H9 (cell line): ENCODE measurements around the gene ADGRG1. TPM values are rescaled to one million over a fixed set of nuclear protein-coding genes. Genes with fewer than 3 reads are reported as not detected.

Experiments used
- DNase-seq: peaks from one replicate; pipeline ENCODE4 v3.0.0-alpha.2; 2017
- H2AFZ ChIP-seq: one replicate; pipeline ENCODE4 v1.6.1; 2013; ENCODE audit warnings: mild to moderate bottlenecking, low read length, control low read depth, moderate library complexity
- H2AK5ac ChIP-seq: 2 replicates; pipeline ENCODE4 v1.6.1; 2013; ENCODE audit warnings: low read length, control low read depth, mixed read lengths; ENCODE audit not compliant: insufficient read length
- H2BK120ac ChIP-seq: one replicate; pipeline ENCODE4 v1.6.1; 2013; ENCODE audit warnings: low read depth, mild to moderate bottlenecking, low read length, control low read depth, inconsistent platforms; ENCODE audit not compliant: poor library complexity, severe bottlenecking
- H2BK12ac ChIP-seq: 2 replicates; pipeline ENCODE4 v1.6.1; 2013; ENCODE audit warnings: low read length, control low read depth, mixed read lengths, low read depth; ENCODE audit not compliant: insufficient read length
- H2BK15ac ChIP-seq: 2 replicates; pipeline ENCODE4 v1.6.1; 2013; ENCODE audit warnings: low read depth, low read length, control low read depth
- H2BK20ac ChIP-seq: one replicate; pipeline ENCODE4 v1.6.1; 2013; ENCODE audit warnings: low read depth, mild to moderate bottlenecking, low read length, control low read depth, inconsistent platforms; ENCODE audit not compliant: poor library complexity, severe bottlenecking
- H2BK5ac ChIP-seq: 2 replicates; pipeline ENCODE4 v1.6.1; 2013; ENCODE audit warnings: low read length, control low read depth, mixed read lengths; ENCODE audit not compliant: insufficient read length
- H3K14ac ChIP-seq: 2 replicates; pipeline ENCODE4 v1.6.1; 2013; ENCODE audit warnings: low read length, control low read depth; ENCODE audit not compliant: insufficient read depth
- H3K18ac ChIP-seq: 2 replicates; pipeline ENCODE4 v1.6.1; 2013; ENCODE audit warnings: low read depth, mild to moderate bottlenecking, mixed read lengths, low read length, control low read depth; ENCODE audit not compliant: insufficient read length
- H3K23ac ChIP-seq: 2 replicates; pipeline ENCODE4 v1.6.1; 2013; ENCODE audit warnings: low read length, control low read depth, mixed read lengths, low read depth; ENCODE audit not compliant: insufficient read length
- H3K23me2 ChIP-seq: 2 replicates; pipeline ENCODE4 v1.6.1; 2013; ENCODE audit warnings: low read depth, mild to moderate bottlenecking, mixed read lengths, low read length, control low read depth; ENCODE audit not compliant: insufficient read length, poor library complexity, severe bottlenecking
- H3K27ac ChIP-seq: 2 replicates; pipeline ENCODE4 v1.5.1; 2013; ENCODE audit warnings: low read length, control low read depth, mixed read lengths, low read depth; ENCODE audit not compliant: insufficient read length
- H3K27me3 ChIP-seq: 2 replicates; pipeline ENCODE4 v1.6.1; 2013; ENCODE audit warnings: low read length, control low read depth, inconsistent platforms; ENCODE audit not compliant: insufficient read depth
- H3K4ac ChIP-seq: 2 replicates; pipeline ENCODE4 v1.6.1; 2013; ENCODE audit warnings: low read depth, mild to moderate bottlenecking, control low read depth, inconsistent platforms, low read length, moderate library complexity
- H3K4me1 ChIP-seq: 2 replicates; pipeline ENCODE4 v1.6.1; 2013; ENCODE audit warnings: low read length, control low read depth, inconsistent platforms; ENCODE audit not compliant: insufficient read depth
- H3K4me2 ChIP-seq: 2 replicates; pipeline ENCODE4 v1.6.1; 2013; ENCODE audit warnings: low read length, control low read depth, mixed read lengths; ENCODE audit not compliant: insufficient read length, insufficient read depth
- H3K56ac ChIP-seq: 2 replicates; pipeline ENCODE4 v1.6.1; 2013; ENCODE audit warnings: low read depth, mild to moderate bottlenecking, mixed read lengths, low read length, control low read depth; ENCODE audit not compliant: insufficient read length
- H3K79me1 ChIP-seq: 2 replicates; pipeline ENCODE4 v1.6.1; 2013; ENCODE audit warnings: low read depth, mild to moderate bottlenecking, moderate library complexity, low read length, control low read depth, inconsistent platforms; ENCODE audit not compliant: insufficient read depth, poor library complexity, severe bottlenecking
- H3K79me2 ChIP-seq: 2 replicates; pipeline ENCODE4 v1.6.1; 2013; ENCODE audit warnings: low read length, control low read depth, inconsistent platforms; ENCODE audit not compliant: insufficient read depth
- H3K9ac ChIP-seq: 2 replicates; pipeline ENCODE4 v1.6.1; 2013; ENCODE audit warnings: low read length, control low read depth, mixed read lengths; ENCODE audit not compliant: insufficient read length; ENCODE audit errors: extremely low read depth
- H3K9me3 ChIP-seq: one replicate; pipeline ENCODE4 v1.6.1; 2013; ENCODE audit warnings: low read depth, low read length, inconsistent platforms; ENCODE audit not compliant: control insufficient read depth
- H3T11ph ChIP-seq: one replicate; pipeline ENCODE4 v1.6.1; 2013; ENCODE audit warnings: mild to moderate bottlenecking, low read length, control low read depth, inconsistent platforms
- H4K20me1 ChIP-seq: one replicate; pipeline ENCODE4 v1.6.1; 2013; ENCODE audit not compliant: control insufficient read depth, insufficient read length, insufficient read depth
- H4K5ac ChIP-seq: 2 replicates; pipeline ENCODE4 v1.6.1; 2013; ENCODE audit warnings: low read depth, mild to moderate bottlenecking, mixed read lengths, low read length, control low read depth; ENCODE audit not compliant: insufficient read length
- H4K8ac ChIP-seq: replicated peaks from 2 replicates; pipeline ENCODE4 v1.6.1; 2013; ENCODE audit warnings: low read length, control low read depth, mixed read lengths, low read depth; ENCODE audit not compliant: insufficient read length
- H4K91ac ChIP-seq: 2 replicates; pipeline ENCODE4 v1.6.1; 2013; ENCODE audit warnings: low read depth, mild to moderate bottlenecking, moderate library complexity, mixed read lengths, low read length, control low read depth; ENCODE audit not compliant: insufficient read length
- H3K27ac Mint-ChIP-seq, 3 experiments: 2 replicates in 2 of 3; 3 replicates in 1 of 3; pipeline ENCODE4 v1.8.0; 2020 to 2021; ENCODE audit warnings: mixed read lengths in 3 of 3, mild to moderate bottlenecking in 1 of 3, moderate library complexity in 1 of 3
- H3K27me3 Mint-ChIP-seq: 2 replicates; pipeline ENCODE4 v1.8.0; 2021; ENCODE audit warnings: low read depth, mild to moderate bottlenecking, moderate library complexity, mixed read lengths
- H3K36me3 Mint-ChIP-seq, 3 experiments: 2 replicates in 2 of 3; 3 replicates in 1 of 3; pipeline ENCODE4 v1.8.0; 2020 to 2021; ENCODE audit warnings: low read depth in 3 of 3, mixed read lengths in 3 of 3; ENCODE audit not compliant: insufficient read depth in 1 of 3
- H3K4me1 Mint-ChIP-seq, 2 experiments: 2 replicates each; pipeline ENCODE4 v1.8.0; 2020; ENCODE audit warnings: mixed read lengths in 2 of 2
- H3K4me3 Mint-ChIP-seq, 2 experiments: 2 replicates in 1 of 2; 3 replicates in 1 of 2; pipeline ENCODE4 v1.8.0; 2020 to 2021; ENCODE audit warnings: mild to moderate bottlenecking in 2 of 2, mixed read lengths in 2 of 2, moderate library complexity in 1 of 2
- H3K9me3 Mint-ChIP-seq, 2 experiments: 2 replicates in 1 of 2; 3 replicates in 1 of 2; pipeline ENCODE4 v1.8.0; 2020; ENCODE audit warnings: mild to moderate bottlenecking in 2 of 2, mixed read lengths in 2 of 2, moderate library complexity in 1 of 2
- WGBS: extraction: QIAGEN DNeasy Blood & Tissue Kit; methylation state at CpG from one replicate; pipeline ENCODE4 v1.1.7; 2013; ENCODE audit warnings: missing lambda C conversion rate, low lambda C conversion rate, mixed read lengths; ENCODE audit not compliant: insufficient read length; ENCODE audit errors: extremely low coverage; 5-methylcytosine and 5-hydroxymethylcytosine counted together
- total RNA-seq: library from RNA; stranded (reverse); gene quantifications from 2 replicates; pipeline ENCODE4 v1.2.1, GENCODE V29; 2021
- TF ChIP-seq, protein P1 (sequence below): fragments of 200-600 bp; sonication (generic); conservative IDR thresholded peaks from 3 replicates; pipeline ENCODE4 v1.8.0; 2021; ENCODE audit warnings: antibody characterized with exemption, mild to moderate bottlenecking

ADGRG1 gene
- total RNA-seq, 1 experiment from 2014 or later: 1.1 TPM

DNA sequence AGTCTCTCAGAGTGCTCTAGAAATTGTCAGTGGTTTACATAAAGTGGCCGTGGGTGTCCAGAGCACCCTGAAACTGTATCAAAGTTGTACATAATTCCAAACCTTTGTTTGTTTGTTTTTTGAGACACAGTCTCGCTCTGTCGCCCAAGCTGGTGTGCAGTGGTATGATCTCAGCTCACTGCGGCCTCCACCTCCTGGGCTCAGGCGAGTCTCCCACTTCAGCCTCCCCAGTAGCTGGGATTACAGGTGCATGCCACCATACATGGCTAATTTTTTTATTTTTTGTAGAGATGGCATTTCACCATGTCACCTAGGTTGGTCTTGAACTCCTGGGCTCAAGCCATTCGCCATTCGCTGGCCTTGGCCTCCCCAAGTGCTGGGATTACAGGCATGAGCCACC lies 24.3 kb upstream of the ADGRG1 start:
- H2BK20ac ChIP-seq: no peak overlapping the region
- no peak overlapping the region for H2AFZ ChIP-seq
- no peak for DNase-seq
- H2BK5ac ChIP-seq: no peak overlapping the region
- no peak overlapping the region for H2AK5ac ChIP-seq
- H3K27me3 ChIP-seq: no peaks in the 10 kb centered on the region
- no peak overlapping the region for H4K91ac ChIP-seq
- no peak overlapping the region for H3K56ac ChIP-seq
- H2BK120ac ChIP-seq: no peak overlapping the region
- no peak overlapping the region for H3K4ac ChIP-seq
- H3T11ph ChIP-seq: no peak overlapping the region
- H3K4me2 ChIP-seq: no peak overlapping the region
- WGBS: no CpG with 5 or more reads among the region's 7 CpGs
- H3K79me1 ChIP-seq: no peaks in the 10 kb centered on the region
- H3K4me1 ChIP-seq: no peaks in the 10 kb centered on the region
- no peaks in the 10 kb centered on the region for H3K23me2 ChIP-seq
- Mint-ChIP-seq H3K9me3 (no peaks in the 10 kb centered on the region), H3K27ac (no peak overlapping the region), H3K27me3 (peaks cover 28% of the 10 kb centered on the region), H3K36me3 (no peaks in the 10 kb centered on the region), H3K4me3 (no peak overlapping the region), H3K4me1 (peaks cover 4 to 11% of the 10 kb centered on the region in 2 experiments; a peak in 2 of 4 replicates)
- H4K5ac ChIP-seq: no peak overlapping the region
- no peak overlapping the region for H3K27ac ChIP-seq
- no peak overlapping the region for H3K9ac ChIP-seq
- no peak overlapping the region for H4K8ac ChIP-seq
- no peaks in the 10 kb centered on the region for H3K9me3 ChIP-seq
- no peaks in the 10 kb centered on the region for H3K79me2 ChIP-seq
- no peak overlapping the region for H2BK15ac ChIP-seq
- H3K23ac ChIP-seq: no peak overlapping the region
- TF ChIP-seq, protein P1, sequence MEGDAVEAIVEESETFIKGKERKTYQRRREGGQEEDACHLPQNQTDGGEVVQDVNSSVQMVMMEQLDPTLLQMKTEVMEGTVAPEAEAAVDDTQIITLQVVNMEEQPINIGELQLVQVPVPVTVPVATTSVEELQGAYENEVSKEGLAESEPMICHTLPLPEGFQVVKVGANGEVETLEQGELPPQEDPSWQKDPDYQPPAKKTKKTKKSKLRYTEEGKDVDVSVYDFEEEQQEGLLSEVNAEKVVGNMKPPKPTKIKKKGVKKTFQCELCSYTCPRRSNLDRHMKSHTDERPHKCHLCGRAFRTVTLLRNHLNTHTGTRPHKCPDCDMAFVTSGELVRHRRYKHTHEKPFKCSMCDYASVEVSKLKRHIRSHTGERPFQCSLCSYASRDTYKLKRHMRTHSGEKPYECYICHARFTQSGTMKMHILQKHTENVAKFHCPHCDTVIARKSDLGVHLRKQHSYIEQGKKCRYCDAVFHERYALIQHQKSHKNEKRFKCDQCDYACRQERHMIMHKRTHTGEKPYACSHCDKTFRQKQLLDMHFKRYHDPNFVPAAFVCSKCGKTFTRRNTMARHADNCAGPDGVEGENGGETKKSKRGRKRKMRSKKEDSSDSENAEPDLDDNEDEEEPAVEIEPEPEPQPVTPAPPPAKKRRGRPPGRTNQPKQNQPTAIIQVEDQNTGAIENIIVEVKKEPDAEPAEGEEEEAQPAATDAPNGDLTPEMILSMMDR: no peak
- no peak overlapping the region for H2BK12ac ChIP-seq
- H3K14ac ChIP-seq: no peak overlapping the region
- H4K20me1 ChIP-seq: no peaks in the 10 kb centered on the region
- H3K18ac ChIP-seq: no peak overlapping the region
